ENCODE measurements around the gene METRNL.

The METRNL gene

DNA sequence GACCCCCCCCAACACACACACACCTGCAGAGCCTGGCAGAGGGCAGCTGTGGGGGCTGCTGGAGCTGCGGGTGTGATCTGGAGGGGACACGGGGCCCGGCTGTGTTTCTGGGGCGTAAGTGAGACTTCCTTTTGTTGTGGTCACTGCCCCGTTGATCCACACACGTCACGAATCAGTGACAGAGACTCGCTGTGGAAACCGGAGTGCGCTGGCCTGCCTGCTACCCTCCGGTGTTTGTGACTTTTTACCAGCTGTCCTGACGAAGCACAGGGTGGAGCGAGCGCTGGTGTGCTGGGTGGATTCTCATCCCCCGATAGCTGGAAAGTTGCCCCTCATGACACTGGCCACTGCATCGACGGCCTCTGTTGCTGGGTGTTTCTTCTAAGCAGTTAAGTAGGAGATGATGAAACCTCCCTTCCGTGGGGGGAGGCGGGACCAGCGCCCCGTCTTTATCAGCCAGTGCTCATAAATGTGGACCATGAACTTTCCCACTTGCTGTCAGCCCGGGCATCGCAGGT lies 2.3 kb downstream of the METRNL start:
- no peak for DNase-seq

GRCh38 chr17:83082424-83082823 lies 3.0 kb downstream of the METRNL start:
- DNase-seq = no peak

DNA sequence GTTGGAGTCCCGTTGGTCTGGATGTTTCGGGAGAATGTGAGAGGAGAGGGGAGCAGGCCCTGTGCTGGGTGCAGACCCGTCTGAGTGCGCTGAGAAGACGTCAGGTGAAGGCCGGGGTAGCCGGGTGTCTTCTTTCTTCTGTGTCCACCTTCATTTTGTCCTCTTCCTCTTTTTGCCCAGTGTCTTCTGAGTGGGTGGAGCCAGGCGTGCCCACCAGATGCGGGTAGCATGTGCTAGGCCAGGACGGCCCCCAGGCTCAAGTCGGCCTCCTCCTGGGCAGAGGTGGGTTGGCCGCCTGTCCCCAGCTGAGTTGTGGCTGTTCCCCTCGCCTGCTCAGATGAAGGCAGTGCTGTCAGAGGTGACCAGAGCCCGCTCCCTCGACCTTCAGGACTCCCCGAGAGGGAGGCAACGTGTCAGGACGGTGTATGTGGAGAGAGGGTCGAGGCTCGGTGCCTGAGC lies 3.5 kb downstream of the METRNL start:
- DNase-seq = no peak

DNA sequence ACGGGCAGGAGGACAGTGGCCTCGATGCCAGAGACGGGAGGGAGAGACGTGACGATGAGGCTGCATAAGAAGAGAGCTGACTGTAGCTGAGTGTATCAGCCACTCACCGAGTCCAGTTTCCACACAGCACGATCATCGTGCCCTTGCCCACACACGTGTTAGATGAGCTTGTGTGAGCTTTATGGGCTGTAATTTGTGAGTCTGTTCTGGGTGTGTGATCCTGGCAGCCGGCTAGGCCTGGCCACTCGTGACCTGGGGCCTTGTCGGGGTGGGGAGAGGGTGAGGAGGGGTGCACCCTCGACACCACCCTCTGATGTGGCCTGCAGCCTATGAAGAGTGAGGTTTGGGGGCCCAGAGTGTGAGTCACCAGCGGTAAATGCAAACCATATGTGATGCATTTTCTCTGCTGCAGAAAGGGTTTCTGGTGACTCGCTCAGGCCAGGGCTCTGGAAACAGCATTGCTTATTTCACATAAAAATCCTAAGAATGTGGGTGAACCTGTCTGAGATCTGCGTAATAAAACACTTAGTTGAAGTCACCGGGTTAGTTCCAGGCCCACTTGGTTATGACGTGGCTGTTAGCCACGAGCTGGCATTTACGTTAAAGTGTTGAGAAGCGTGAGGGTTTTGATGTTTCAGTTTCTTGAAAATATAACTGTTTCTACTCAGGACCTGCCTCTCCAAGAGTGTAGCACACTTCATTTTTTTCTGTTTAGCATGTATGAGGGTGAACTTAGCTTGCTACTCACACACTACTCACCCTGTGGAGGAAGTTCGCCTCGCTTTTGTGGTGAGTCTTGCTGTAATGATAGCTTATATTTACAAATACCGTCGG lies 4.2 kb downstream of the METRNL start:
- no peak for DNase-seq

DNA sequence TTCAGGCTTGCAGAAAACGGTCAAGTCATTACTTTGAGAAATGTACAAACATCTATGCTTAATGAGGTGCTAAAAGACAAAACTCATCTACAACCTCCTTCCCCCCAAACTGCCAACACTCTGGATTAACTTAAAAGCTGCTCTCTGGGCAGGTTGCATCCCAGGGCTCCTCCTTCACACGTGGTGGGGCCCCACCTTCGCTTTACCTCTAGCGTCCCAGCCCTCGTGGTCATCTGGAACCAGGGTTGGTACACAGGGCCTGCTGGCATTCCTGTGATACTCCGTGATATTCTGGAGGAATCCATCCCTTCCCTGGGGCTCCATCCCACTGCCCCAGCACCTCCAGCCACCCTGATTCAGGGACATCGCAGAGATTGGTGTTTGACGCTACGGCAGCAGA lies 4.8 kb downstream of the METRNL start:
- DNase-seq = no peak

- DNase-seq = no peak
Measured at GRCh38 chr17:83084621-83085056, 5.2 kb downstream of the METRNL start.

GRCh38 chr17:83085103-83085502 lies 5.7 kb downstream of the METRNL start:
- no peak for DNase-seq

DNA sequence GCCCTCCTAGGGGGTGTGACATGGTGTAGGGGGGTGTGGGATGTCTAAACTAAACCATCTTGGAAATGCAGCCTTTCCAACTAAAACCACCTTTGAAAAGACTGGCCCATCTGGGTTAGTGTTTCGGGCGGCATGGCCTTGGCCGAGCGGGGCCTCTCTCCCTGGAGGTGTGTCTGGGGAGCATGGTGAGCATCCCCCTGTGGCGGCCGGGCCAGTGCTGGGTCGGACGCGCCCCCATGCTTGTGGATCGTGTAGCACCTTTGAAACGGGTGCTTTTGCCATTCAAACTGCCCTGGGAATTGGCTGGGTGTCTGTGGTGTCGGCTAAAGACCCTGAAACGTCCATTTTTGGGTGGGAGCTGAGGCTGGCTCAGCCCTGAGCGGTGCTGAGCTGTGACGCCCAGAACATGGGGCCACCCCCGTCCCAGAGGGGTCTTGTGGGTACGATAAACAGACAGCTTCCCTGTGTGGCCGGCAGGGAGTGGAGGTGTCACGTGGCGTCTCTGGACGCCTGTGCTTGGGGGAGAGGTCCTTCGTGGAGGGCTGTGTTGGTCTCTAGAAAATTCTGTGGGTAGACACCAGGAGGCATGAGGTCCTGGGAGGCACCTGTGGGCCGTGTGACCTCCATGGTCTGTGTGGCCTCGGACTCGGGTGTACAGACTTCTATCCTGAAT lies 6.3 kb downstream of the METRNL start:
- no peak for DNase-seq

DNA sequence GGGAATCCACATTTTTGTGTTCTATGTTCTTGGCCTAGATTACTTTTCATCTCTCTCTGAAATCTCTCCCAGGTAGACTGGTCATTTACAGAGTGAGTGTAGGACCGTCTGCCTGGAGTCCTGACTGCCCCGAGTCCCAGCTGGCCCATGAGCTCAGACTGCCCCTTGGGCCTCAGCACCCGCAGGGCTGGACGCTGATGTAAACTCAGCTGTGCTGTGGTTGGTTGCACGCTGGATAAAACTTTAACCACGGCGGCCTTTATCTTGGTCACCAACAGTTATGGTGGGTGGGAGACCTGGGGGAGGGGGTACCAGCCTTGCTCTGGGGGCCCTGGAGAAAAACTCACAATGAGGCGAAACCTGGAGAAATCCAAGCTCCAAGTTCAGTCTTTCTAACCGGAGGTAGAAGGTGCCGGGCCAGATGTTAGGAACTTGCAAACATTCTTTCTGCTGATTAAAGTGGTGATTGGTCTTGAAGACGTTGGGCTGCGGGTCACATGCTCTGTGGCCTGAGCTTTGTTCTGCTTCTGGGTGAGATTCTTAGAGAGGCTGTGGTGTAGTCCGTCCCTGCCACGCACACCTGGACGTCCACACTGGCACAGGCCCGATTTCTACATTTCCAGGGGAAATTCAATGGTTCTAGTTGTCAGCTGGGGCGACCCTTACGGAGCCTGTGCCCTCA lies 6.9 kb downstream of the METRNL start:
- no peak for DNase-seq

GRCh38 chr17:83086907-83087787 lies 7.7 kb downstream of the METRNL start:
- DNase-seq = no peak

DNA sequence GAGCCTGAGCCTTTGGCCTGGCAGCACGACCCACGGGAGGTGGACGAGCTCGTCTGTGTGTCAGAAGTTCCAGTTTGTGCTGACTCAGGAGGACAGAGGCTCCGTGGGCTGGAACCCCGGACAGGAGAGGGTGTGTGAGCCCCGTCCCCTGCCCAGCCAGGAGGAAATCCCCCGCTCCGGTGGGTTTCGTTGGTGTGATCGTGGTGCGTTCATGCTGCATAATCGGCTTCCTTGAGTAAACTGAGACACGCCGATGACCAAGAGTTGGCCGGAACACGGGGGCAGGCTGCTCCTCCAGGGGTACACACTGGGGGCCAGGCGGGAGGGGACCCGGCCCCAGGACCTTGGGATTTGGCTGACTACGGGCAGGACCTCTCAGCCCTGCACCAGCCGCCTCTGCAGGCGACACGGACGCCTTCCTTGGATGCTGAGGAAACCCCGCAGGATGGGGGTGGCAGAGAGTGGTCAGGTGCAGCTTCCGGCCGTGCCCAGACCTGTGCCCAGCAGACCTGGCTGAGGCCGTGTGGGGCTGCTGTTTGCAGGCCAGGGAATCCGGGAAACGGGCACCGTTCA lies 8.5 kb downstream of the METRNL start:
- DNase-seq = no peak

GRCh38 chr17:83088451-83088850 lies 9.0 kb downstream of the METRNL start:
- DNase-seq = no peak

- DNase-seq = no peak
Measured at GRCh38 chr17:83088909-83089308, 9.5 kb downstream of the METRNL start.

DNA sequence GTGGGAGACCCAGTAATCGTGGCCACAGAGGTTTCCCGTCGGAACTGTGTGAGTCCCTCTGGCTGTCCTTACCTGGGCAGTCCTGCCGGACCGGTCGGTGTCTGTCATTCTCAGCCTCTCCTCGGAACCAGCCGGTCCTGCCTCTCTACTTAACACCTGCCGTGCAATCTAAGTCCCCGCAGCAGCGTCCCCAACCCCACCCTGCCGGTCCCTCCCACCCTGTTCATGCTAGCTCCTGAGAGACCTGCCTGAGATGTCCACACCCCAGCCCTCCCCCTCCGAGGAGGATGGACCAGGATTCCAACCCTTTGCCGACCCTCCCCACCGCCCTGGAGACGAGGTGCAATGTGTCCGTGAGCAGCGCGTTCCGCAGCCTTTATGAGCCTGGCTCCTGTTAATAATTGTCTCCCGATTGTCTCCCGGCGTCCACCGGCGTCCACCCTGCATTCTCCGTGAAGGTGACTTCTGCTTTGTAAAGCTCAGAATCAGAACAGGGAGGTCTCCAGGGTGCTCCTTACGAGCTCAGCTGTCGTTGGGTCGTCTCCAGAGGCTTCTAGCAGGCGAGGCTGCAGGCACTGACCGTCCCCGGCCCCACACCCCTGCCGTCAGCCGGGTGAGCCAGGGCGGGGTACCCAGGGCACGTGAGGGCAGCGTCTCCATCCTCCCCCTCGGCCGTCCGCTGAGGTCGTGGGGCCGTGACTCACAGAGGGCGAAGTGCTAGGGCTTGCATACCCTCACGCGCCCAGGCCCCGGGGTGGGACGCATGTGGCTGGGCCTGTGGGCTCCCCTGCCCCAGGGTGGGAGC lies 10.1 kb downstream of the METRNL start:
- no peak for DNase-seq

GRCh38 chr17:83090444-83091256 lies 11.2 kb downstream of the METRNL start:
- DNase-seq = no peak

- DNase-seq = no peak
Measured at GRCh38 chr17:83091257-83092141, 12.1 kb downstream of the METRNL start.

DNA sequence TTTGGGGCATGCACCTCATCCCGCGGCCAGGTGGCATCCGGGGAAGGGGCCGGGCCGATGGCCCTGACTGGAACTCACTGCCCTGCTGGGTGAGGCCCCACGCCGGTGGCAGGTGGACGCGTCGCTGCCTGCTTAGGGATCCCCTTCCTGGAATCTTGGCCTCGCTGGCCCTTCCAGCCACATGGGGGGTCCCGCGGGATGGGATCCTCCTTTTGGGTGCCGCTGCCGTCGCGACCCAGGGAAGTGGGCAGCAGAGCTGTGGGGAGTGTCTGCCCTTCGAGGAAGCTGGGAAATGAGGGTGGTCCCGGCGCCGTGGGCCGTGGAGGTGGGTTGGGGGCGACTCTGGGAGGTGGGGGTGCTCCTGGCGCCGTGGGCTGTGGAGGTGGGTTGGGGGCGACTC lies 12.8 kb downstream of the METRNL start:
- no peak for DNase-seq

DNA sequence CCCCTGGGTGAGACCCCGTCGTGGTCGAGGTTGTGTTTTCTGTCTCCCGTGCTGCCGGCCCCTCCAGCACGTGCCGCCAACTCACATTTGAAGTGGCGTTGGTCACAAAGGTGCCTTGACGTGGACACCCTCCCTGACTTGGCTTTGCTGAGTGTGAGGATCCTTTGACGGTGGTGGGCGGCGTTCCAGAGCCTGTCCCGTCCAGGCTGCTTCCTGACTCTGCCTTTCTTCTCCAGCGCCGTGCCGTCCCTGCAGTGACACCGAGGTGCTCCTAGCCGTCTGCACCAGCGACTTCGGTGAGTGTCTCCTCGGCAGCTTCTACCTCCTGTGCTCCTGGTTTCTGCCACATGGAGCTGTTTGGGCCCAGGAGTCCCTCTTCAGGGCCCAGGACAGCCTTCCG lies 13.5 kb downstream of the METRNL start:
- no peak for DNase-seq

- no peak for DNase-seq
Measured at GRCh38 chr17:83093506-83093905, 14.1 kb downstream of the METRNL start.

Data from hippocampal formation (tissue), 2 donors.